K562 (cell line): ENCODE measurements around the gene SRP9. TPM values are rescaled to one million over a fixed set of nuclear protein-coding genes. Genes with fewer than 3 reads are reported as not detected.

ENCODE experiments used
- EGR1 ChIP-seq: fragments of 450-650 bp; conservative IDR thresholded peaks from 2 replicates; pipeline ENCODE4 v1.6.1; 2017; ENCODE audit warnings: mild to moderate bottlenecking
- ETV6 ChIP-seq, 3 experiments: fragments of 150-350 bp in 1 of 3; sonication (generic) in 1 of 3; formaldehyde crosslinking in 1 of 3; IDR thresholded peaks; 2 replicates each; pipeline versions ENCODE4 v1.6.1 to v1.8.0; 2014 to 2022; ENCODE audit warnings: borderline replicate concordance in 2 of 3, low read depth in 2 of 3, antibody characterized with exemption in 1 of 3, low read length in 1 of 3, mild to moderate bottlenecking in 1 of 3, missing genetic modification reagents in 1 of 3
- ILF3 ChIP-seq: fragments of 450-650 bp; IDR thresholded peaks from 2 replicates; pipeline ENCODE4 v1.6.1; 2018; ENCODE audit warnings: antibody characterized with exemption, mild to moderate bottlenecking, moderate library complexity, borderline replicate concordance
- JUN ChIP-seq, 2 experiments: sonication (generic) in 1 of 2; formaldehyde crosslinking in 1 of 2; IDR thresholded peaks; 2 replicates each; pipeline versions ENCODE4 v1.6.1 to v1.8.0; 2012 to 2022; ENCODE audit warnings: borderline replicate concordance in 2 of 2, mild to moderate bottlenecking in 2 of 2, improper control_type of control experiment in 1 of 2, low read depth in 1 of 2, low read length in 1 of 2, missing genetic modification reagents in 1 of 2
- MTA1 ChIP-seq: fragments of 450-650 bp; IDR thresholded peaks from 2 replicates; pipeline ENCODE4 v1.6.1; 2017; ENCODE audit warnings: borderline replicate concordance
- NCOA6 ChIP-seq: fragments of 450-650 bp; IDR thresholded peaks from 2 replicates; pipeline ENCODE4 v1.6.1; 2017; ENCODE audit warnings: mild to moderate bottlenecking
- SMARCB1 ChIP-seq: IDR thresholded peaks from 2 replicates; pipeline ENCODE4 v1.6.1; 2011; ENCODE audit warnings: improper control_type of control experiment, low read depth; ENCODE audit not compliant: insufficient read length
- SRSF7 ChIP-seq: fragments of 200-400 bp; formaldehyde crosslinking; optimal IDR thresholded peaks from 2 replicates; pipeline ENCODE3; 2017; ENCODE audit warnings: mild to moderate bottlenecking, low read depth, low read length
- XRCC4 ChIP-seq: IDR thresholded peaks from one replicate; pipeline ENCODE4 v1.6.1; 2011; ENCODE audit not compliant: insufficient read depth, insufficient read length; ENCODE audit errors: extremely low read depth
- ZC3H11A ChIP-seq: IDR thresholded peaks from 2 replicates; pipeline ENCODE4 v1.6.1; 2012; ENCODE audit warnings: low read depth, low read length, improper control_type of control experiment
- polyA plus RNA-seq, 8 experiments: library from polyadenylated mRNA; depleted of rRNA in 4 of 8; stranded (reverse) in 5 of 8; unstranded in 3 of 8; fragments of >200 nt; fragmentation: Nextera tagmentation in 2 of 8; fragmentation: Illumina TruSeq in 1 of 8; extraction: Ambion mirVana in 2 of 8; extraction: Trizol in 1 of 8; gene quantifications; 2 replicates each; pipeline versions ENCODE4 v1.2.1 to v1.2.3, GENCODE V29; 2011 to 2014; ENCODE audit warnings: inconsistent platforms in 1 of 8, missing spikeins in 1 of 8
- total RNA-seq, 7 experiments: library from RNA; depleted of rRNA in 6 of 7; stranded (reverse); fragments of >200 nt in 6 of 7; fragmentation: Illumina TruSeq in 2 of 7; extraction: Trizol in 2 of 7; gene quantifications; 2 replicates each; pipeline versions ENCODE4 v1.2.1 to v1.2.3, GENCODE V29; 2011 to 2021; ENCODE audit warnings: low replicate concordance in 1 of 7
- TF ChIP-seq, protein P1 (sequence below): fragments of 250-450 bp; sonication (Bioruptor Pico); IDR thresholded peaks from 2 replicates; pipeline ENCODE4 v1.5.0; 2021; ENCODE audit warnings: mild to moderate bottlenecking, borderline replicate concordance
- TF ChIP-seq, protein P2 (sequence below), 2 experiments: fragments of 450-650 bp; IDR thresholded peaks; 2 replicates each; pipeline ENCODE4 v1.6.1; 2018; ENCODE audit warnings: mild to moderate bottlenecking in 2 of 2, low read depth in 1 of 2; ENCODE audit not compliant: partially characterized antibody in 2 of 2
- TF ChIP-seq, protein P3 (sequence below): fragments of 200-800 bp; sonication (Bioruptor generic); IDR thresholded peaks from 2 replicates; pipeline ENCODE4 v1.6.1; 2017; ENCODE audit warnings: missing genetic modification characterization, missing compliant biosample characterization
- TF ChIP-seq, protein P4 (sequence below): fragments of 450-650 bp; IDR thresholded peaks from 2 replicates; pipeline ENCODE4 v1.6.1; 2017; ENCODE audit warnings: antibody characterized with exemption
- TF ChIP-seq, protein P5 (sequence below): fragments of 250-450 bp; sonication (Bioruptor Pico); IDR thresholded peaks from 2 replicates; pipeline ENCODE4 v1.4.0; 2020

SRP9 gene
- total and polyA plus RNA-seq, 9 of the 15 experiments (the other 6 are each of a cell fraction or from before 2014, with no cell fraction given), result 273 to 1,892 (median 668) TPM

DNA sequence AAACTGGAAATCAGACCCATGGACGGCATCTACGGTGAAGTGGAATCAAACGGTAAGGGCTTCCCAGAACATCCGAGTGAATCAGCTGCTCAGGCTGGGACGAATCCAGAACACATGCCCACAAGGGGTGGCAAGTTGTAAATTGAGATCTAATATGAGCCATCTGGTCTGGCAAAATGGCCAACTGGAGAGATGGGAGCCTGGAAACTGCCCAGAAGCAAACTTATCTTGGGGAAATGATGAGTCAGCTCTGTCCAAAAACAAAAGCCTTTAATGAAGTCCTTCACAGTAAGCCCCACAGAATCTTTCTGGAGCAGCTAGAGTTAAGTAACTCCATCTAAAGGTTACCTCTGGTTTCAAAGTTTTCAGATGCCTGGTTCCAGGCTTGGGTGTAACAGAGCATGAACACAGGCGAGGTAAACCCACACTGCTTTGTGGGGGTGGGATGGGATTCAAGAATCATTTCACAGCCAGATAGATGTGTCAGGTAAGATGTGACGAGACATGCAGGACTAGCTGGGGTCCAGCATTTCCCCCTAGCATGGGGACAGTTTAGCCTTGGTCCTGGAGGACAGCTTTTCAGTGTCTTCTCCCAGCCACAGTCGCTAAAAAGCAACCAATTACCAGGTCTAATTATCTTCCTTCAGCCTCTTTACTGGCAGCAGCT, 10.5 kb upstream of the SRP9 start (continued):
- no peak for TF ChIP-seq XRCC4
- no peak for TF ChIP-seq NCOA6
- no peak for TF ChIP-seq ZC3H11A
- TF ChIP-seq, protein P1, sequence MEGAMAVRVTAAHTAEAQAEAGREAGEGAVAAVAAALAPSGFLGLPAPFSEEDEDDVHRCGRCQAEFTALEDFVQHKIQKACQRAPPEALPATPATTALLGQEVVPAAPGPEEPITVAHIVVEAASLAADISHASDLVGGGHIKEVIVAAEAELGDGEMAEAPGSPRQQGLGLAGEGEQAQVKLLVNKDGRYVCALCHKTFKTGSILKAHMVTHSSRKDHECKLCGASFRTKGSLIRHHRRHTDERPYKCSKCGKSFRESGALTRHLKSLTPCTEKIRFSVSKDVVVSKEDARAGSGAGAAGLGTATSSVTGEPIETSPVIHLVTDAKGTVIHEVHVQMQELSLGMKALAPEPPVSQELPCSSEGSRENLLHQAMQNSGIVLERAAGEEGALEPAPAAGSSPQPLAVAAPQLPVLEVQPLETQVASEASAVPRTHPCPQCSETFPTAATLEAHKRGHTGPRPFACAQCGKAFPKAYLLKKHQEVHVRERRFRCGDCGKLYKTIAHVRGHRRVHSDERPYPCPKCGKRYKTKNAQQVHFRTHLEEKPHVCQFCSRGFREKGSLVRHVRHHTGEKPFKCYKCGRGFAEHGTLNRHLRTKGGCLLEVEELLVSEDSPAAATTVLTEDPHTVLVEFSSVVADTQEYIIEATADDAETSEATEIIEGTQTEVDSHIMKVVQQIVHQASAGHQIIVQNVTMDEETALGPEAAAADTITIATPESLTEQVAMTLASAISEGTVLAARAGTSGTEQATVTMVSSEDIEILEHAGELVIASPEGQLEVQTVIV, result no peak
- TF ChIP-seq, protein P2, sequence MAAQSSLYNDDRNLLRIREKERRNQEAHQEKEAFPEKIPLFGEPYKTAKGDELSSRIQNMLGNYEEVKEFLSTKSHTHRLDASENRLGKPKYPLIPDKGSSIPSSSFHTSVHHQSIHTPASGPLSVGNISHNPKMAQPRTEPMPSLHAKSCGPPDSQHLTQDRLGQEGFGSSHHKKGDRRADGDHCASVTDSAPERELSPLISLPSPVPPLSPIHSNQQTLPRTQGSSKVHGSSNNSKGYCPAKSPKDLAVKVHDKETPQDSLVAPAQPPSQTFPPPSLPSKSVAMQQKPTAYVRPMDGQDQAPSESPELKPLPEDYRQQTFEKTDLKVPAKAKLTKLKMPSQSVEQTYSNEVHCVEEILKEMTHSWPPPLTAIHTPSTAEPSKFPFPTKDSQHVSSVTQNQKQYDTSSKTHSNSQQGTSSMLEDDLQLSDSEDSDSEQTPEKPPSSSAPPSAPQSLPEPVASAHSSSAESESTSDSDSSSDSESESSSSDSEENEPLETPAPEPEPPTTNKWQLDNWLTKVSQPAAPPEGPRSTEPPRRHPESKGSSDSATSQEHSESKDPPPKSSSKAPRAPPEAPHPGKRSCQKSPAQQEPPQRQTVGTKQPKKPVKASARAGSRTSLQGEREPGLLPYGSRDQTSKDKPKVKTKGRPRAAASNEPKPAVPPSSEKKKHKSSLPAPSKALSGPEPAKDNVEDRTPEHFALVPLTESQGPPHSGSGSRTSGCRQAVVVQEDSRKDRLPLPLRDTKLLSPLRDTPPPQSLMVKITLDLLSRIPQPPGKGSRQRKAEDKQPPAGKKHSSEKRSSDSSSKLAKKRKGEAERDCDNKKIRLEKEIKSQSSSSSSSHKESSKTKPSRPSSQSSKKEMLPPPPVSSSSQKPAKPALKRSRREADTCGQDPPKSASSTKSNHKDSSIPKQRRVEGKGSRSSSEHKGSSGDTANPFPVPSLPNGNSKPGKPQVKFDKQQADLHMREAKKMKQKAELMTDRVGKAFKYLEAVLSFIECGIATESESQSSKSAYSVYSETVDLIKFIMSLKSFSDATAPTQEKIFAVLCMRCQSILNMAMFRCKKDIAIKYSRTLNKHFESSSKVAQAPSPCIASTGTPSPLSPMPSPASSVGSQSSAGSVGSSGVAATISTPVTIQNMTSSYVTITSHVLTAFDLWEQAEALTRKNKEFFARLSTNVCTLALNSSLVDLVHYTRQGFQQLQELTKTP (IDR thresholded peaks at IDR 0.05; ENCODE audit: low read depth in 1 of 2, partially characterized antibody in 2 of 2), result no peak
- TF ChIP-seq MTA1, result no peak
- TF ChIP-seq ETV6 (IDR thresholded peaks at IDR 0.05; ENCODE audit: borderline replicate concordance in 1 of 2, low read depth in 2 of 2, low read length in 1 of 2), result no peak
- TF ChIP-seq ETV6 (CRISPR knock-in tag; IDR thresholded peaks at IDR 0.05; ENCODE audit: borderline replicate concordance), result no peak
- TF ChIP-seq EGR1, result no peak
- TF ChIP-seq, protein P3, sequence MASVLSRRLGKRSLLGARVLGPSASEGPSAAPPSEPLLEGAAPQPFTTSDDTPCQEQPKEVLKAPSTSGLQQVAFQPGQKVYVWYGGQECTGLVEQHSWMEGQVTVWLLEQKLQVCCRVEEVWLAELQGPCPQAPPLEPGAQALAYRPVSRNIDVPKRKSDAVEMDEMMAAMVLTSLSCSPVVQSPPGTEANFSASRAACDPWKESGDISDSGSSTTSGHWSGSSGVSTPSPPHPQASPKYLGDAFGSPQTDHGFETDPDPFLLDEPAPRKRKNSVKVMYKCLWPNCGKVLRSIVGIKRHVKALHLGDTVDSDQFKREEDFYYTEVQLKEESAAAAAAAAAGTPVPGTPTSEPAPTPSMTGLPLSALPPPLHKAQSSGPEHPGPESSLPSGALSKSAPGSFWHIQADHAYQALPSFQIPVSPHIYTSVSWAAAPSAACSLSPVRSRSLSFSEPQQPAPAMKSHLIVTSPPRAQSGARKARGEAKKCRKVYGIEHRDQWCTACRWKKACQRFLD (CRISPR knock-in tag), result no peak
- TF ChIP-seq, protein P4, sequence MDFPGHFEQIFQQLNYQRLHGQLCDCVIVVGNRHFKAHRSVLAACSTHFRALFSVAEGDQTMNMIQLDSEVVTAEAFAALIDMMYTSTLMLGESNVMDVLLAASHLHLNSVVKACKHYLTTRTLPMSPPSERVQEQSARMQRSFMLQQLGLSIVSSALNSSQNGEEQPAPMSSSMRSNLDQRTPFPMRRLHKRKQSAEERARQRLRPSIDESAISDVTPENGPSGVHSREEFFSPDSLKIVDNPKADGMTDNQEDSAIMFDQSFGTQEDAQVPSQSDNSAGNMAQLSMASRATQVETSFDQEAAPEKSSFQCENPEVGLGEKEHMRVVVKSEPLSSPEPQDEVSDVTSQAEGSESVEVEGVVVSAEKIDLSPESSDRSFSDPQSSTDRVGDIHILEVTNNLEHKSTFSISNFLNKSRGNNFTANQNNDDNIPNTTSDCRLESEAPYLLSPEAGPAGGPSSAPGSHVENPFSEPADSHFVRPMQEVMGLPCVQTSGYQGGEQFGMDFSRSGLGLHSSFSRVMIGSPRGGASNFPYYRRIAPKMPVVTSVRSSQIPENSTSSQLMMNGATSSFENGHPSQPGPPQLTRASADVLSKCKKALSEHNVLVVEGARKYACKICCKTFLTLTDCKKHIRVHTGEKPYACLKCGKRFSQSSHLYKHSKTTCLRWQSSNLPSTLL, result no peak
- no peak for TF ChIP-seq JUN (IDR thresholded peaks at IDR 0.05; ENCODE audit: borderline replicate concordance, low read depth, low read length)
- TF ChIP-seq JUN (CRISPR knock-in tag; IDR thresholded peaks at IDR 0.05; ENCODE audit: borderline replicate concordance), result no peak
- TF ChIP-seq ILF3, result no peak
- no peak for TF ChIP-seq SRSF7
- no peak for TF ChIP-seq SMARCB1
- TF ChIP-seq, protein P5, sequence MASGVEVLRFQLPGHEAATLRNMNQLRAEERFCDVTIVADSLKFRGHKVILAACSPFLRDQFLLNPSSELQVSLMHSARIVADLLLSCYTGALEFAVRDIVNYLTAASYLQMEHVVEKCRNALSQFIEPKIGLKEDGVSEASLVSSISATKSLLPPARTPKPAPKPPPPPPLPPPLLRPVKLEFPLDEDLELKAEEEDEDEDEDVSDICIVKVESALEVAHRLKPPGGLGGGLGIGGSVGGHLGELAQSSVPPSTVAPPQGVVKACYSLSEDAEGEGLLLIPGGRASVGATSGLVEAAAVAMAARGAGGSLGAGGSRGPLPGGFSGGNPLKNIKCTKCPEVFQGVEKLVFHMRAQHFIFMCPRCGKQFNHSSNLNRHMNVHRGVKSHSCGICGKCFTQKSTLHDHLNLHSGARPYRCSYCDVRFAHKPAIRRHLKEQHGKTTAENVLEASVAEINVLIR, result no peak
